Stimulated activated CD4-positive, alpha-beta T cell treated with anti-CD3 and anti-CD28 coated beads, Interleukin-4, amount 100 ng/mL, for 24 hours (primary cell): ENCODE data around the gene MPG.
"Not testable (repeated sequence)": the region's sequence is repeated elsewhere in the genome, so short reads cannot be mapped to it uniquely, and the experiment has no call there.

ENCODE experiments used
- DNase-seq: peaks from one replicate; pipeline ENCODE4 v3.0.0-alpha.2; 2020

MPG gene, protein sequence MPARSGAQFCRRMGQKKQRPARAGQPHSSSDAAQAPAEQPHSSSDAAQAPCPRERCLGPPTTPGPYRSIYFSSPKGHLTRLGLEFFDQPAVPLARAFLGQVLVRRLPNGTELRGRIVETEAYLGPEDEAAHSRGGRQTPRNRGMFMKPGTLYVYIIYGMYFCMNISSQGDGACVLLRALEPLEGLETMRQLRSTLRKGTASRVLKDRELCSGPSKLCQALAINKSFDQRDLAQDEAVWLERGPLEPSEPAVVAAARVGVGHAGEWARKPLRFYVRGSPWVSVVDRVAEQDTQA

DNA sequence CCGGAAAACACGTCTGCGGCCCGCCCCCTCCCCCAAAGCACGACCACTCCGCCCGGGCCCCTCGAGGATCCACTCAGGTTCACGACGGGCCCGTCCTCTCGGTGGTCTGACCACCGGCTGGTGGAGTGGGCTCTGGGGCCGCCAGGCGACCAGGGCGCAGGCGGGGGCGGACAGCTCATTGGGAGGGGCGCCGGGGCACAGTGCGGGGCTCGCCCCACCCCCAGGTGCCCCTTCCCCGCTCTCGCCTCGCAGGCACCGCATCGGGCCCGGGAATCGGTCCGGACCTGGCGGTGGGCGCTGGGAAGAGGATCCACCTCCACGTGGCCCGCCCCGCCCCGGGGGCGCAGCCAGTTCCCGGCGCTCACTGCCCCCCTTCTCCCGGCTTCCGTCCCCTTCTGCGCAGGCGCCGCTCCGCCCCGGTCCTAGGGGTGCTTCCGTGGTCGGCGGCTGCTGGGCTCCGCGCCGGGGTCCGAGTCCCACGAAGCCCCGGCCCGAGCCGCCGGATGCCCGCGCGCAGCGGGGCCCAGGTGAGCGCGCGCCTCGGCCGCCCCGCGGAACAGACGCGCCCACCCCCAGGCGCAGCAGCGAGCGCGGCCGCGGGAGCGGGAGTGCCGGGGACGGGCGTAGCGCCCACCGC lies at the start of gene MPG:
Gene MPG, plus strand, starts transcription at position 419 of the 637 bp plus-strand sequence. Its CDS starts 85 bp downstream, at position 504.
- DNase-seq = peak; percentile 85

DNA sequence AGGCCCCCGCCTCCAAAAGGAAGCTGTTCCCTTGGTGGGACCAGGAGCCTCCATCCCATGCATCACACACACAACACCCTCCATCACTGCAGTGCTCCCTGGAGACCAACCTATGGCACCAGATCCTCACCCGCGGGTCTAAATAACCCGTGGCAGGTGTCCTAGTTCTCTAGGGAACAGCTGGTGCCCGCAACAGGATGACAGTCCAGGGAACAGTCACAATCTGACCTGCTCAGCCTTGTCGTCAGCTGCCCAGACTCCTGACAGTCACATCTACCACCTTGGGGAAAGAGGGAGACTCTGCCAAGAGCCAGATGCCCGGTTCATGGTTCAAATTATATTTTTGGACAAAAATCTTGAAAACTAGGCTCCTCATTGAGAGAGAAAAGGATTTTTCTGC lies 47.4 kb upstream of the MPG start:
- DNase-seq = not testable (repeated sequence)

DNA sequence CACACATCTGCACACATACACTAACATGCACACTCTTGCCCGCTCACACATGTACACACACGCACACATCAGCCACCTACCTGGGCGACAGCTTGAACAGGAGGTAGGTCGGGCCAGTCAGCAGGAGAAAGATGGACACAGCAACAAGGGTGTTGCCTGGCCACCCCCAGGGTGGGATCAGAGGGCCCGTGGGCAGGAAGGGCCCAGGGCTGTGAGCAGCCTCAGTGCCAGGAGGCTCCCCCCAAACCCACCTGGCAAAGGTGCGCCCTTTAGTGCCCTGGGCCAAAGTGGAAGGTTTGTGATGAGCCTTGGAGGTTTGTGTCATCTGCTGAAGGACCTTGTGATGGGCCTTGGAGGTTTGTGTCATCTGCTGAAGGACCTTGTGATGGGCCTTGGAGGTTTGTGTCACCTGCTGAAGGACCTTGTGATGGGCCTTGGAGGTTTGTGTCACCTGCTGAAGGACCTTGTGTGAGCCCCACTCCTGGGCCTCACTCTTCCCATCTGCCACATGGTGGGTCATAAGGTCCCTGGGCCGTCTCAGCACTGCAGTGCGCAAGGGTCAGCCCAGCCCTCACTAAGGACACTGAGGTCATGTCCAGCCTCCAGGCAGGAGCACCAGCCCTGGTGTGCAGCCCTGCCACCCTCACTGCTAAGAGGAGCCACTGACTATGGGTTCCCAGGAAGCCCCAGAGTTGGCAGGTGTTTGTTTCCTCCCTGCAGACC lies 44.7 kb upstream of the MPG start:
- not testable (repeated sequence) for DNase-seq

DNA sequence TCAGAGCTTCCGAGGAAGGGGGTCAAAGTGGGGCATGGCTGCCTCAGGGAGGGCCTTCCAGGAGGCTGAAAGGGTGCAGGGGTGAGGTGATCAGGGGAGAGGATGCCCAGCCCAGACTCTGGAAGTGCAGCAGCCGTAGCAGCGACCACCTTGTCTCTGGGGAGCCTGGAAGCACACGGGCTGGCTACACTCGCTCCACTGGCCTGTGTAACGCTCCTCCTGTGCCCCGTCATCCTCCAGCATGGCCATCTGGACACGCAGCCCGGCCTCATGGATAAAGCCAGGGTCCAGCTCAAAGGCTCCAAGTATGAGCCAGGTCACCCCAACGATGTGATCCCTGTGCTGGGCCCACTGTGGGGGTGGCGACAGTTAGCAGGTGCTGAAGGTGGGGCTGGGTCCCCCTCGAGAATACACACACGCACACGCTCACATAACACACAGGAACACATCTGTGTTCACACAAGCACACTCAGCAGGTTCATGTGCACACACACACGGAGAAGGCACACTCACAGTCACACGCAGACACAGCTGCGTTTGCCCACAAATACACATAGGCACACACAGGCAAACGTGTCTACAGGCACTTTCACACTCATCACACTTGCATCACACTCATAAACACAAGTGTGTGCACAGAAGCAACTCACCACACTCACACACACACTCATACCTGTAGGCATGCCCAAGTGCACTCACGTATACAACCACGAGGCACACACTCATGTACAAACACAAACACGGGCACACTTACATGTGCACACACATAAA lies 44.0 kb upstream of the MPG start:
- DNase-seq = no peak

DNA sequence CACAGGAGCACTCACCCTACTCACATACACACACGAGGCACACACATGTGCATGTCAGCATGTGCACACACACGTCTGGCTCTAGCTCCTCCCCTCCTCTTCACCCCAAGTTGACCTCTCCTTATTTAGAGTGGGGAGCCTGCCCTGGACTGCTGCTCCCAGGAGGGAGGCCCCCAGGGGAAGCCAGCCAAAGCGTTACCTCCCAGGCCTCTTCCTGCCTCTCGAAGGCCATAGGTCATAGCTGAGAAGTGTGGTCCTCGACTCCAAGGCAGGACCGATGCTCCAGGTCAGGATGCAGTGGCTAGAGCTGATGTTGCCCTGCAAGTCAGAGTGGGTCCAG lies 43.4 kb upstream of the MPG start:
- no peak for DNase-seq

DNA sequence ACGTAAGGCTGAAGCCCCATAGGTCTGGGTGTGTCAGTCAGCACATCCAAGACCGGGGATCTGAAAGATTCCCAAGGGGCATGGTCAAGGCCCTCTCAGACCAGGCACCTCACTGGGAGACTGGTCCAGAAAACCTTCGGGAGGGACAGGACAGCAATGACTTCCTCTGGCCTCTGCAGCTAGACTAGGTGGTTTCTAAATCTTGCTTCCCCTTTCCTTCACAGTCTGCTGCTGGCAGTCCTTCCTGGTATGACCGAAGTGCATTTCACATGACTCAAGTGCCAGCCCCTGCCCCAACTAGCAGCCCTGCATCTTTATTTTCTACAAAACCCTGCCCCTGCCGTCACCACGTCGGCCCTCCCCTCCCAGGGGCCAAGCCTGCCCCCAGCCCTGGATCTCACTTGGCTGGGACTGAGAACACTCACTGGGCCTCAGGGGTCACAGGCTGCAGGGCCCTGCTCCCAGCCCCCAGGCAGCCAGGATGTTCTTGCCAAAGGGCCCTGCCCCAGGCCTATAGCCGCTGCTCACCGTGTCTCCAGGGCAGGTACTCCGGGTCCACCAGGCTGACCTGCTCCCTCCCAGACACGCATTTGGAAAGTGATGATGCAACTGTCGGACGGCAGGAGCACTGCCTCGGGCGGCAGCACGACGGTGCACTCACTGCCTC lies 42.9 kb upstream of the MPG start:
- DNase-seq = no peak

DNA sequence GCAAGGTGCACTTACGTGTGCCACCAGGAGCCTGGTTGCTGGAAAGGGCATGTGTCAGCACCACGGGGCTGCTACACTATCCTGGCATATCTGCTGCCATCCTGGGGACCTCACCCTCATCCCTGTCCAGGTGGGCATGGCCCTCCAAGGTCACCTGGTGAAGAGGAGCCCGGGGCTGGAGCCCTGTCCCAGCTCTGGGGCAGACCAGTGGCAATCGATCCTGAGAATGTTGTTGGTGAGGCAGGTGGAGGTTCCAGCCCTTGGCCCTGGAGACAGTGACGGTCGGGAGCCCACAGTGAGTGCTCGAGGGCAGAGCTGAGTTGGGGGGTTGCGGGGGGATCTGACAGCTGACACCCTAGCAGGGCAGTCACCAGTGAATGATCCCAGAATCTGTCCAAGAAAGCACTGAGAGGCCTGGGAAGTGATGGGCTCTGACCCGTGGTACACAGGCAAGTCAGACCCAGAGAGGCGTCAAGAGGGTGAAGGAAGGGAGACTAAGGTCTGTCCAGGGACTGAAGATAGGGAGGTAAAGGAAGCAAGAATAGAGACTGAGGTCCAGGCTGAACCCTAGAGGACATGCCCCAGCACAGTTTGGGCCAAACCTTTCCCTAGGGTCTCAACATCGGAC lies 42.2 kb upstream of the MPG start:
- no peak for DNase-seq

DNA sequence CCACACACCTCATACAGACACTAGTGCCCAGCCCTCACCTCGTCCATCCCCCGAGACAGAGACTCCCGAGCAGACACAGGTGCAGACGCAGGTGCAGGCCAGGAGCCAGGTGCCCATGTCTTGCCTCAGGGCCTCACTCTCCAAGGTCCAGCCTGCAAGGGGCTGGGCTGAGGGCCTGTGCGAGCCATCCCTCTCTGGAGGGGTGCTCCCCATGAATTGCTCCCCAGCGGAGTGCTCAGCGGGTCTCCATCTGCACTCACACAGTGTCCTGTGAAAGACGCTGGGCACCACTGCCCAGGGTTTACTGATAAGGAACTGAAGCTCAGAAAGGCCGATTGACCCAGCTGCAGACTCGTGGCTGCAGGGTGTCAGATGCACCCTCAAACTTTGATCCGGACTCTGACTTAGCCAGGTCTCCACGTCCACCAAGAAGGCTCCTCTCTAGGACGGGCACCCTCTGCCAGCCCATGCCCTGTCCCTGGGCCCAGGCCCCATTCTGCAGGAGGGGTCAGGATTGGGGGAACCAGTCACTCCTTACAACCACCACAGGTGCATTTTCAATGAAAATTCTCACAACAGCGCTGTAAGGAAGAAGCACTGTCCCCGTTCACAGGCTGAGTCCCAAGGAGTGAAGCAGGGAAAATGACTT lies 41.6 kb upstream of the MPG start:
- DNase-seq = no peak

DNA sequence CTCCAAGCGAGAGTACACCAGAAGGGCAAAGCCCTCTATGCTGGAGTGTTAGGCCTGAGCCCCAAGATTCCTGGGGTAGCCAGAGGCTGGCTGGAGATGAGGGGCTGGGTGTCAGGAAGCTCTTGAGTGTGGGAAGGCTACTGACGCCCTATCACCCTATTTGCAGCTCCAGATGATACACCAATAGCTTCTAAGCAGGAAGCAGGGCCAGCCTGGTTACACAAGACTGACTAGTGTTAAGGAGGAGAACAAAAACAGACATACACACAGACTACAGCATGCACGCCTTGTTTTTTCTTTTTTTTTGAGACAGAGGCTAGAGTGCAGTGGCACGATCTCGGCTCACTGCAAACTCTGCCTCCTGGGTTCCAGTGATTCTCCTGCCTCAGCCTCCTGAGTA lies 40.5 kb upstream of the MPG start:
- DNase-seq = no peak

DNA sequence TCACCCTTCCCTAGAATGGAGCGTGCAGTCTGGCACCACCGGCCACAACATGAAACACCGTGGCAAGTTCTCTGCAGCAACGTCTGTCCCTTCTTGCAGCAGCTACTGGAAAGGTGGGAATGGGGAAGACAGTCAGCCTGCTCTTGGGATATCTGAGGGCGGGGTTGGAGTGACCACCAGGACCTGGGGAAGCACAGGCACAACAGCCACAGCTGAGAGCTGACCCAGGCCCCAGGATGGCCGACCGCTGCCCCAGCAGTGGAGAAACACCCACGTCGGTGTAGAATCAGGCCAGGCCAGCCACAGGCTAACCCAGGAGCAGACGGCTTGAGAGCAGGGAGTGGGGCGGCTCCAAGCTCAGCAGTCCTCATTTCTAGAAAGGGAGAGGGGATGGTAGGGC lies 39.8 kb upstream of the MPG start:
- not testable (repeated sequence) for DNase-seq

DNA sequence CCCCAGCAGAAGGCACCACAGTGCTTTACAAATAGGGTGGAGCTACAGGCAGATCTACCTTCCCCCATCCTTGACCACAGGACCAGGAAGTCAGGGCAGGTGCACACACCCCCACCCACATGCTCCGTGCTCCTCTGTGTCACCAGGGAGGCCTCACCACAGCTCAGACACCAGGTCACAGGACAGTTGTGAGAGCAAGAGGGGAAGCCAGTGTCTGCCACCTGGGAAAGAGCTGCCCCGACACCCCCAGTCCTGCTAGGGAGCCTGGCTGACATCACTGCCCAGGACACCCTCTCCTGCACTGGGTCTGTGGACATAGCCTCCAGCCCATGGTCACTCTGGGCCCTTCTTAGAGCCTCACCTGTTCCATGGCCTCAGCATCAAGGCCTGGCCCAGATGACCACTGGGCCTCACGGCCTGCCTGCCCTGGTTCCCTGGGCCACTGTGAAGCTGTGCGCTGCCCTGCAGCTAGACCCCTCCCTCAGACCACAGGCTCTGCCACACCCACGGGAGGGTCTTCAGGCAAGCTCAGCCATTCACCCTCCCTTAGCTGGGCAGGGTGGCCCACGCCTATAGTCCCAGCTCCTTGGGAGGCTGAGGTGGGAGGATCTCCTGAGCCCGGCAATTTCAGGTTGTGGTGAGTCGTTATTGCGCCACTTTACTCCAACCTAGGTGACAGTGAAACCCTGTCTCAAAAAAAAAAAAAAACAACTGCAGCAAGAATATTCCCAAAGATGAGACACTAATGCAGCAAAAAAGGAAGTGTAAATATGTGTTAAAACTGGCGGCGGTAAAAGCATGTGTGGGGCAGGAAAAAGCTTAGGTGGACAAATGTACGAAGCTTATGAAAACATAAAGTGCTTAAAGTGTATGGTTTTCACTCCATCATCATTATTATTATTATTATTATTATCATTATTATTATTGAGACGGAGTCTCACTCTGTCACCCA lies 38.8 kb upstream of the MPG start:
- DNase-seq = peak; percentile 41

DNA sequence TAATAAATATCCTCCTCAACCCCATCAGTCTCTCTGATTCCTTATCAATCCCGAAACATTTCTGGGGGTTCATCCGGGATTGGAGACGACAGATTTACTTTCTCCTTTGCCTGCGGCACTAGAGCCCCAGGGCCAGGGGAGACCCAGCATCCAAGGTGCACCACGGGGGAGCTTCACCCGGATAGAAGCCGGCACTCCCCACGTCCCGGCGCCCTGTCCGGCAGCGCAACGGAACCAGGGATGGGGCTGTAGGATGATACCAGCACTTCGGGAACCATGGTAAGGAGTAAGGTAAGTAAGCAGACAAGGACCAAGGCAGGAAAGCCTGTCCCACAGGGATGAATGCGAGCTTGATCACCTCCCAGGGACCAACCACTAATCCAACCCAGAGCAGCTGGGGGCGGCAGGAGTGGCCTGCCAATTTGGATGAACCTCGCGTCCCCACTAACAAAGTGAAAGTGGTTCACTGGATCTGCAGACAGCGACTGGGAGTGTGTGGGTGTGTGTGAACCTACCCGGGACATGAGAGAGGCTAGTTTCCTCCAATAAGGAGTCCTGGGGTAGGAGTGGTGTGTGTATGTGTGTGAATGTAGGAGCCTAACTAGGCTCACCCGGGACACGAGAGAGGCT lies 36.5 kb upstream of the MPG start:
- no peak for DNase-seq

DNA sequence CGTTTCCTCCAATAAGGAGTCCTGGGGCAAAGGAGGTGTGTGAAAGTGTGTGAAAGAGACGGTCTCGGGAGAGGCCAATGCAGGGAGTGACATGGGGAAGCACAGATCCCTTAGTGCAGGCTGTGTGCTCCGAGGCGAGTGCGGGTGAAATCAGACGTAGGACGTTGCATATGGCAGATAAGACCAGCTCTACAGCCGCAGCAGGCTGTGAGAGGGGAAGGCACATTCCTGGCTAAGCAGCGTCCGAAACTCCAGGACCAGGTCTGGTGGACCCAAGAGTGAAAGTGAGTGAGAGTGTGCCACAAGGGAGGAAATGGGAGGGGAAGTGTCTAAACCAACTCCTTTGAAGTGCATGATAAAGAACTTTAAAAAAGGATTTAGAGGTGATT lies 36.0 kb upstream of the MPG start:
- DNase-seq = no peak

DNA sequence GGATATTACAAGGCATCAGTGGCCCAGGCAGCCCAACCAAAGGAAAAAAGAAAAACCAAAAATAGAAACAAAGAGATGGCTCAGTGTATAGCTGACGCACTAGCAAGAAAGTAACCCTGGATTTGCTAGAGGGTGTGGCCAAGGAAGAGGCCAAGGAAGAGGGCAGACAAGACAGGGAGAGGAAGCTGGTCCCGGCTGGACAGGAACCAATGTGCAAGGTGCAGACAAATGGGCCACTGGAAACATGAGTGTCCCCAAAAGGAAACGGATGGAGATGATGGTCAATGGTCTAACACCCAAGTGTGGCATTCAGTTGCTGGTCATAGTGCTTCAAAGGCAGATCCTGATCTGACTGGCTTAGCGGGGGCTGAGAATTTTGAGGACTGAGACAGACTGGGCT lies 35.3 kb upstream of the MPG start:
- no peak for DNase-seq

DNA sequence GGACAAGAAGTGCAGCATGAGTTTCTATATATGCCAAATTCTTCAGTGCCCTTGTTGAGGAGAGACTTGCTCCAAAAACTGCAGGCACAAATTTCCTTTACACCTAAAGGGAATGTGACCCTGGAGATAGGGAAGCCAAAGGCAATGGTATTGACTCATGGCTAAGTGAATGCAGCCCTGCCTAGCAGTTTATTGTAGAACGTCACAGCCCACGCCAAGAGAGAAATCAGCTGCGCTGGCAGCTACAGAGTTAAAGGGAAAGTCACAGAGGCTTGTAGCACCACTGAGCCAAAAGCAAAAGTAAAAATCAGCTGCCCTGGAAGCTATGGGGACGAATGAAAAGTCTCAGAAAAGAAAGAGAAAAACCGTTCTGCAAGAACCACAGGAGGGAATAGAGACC lies 34.7 kb upstream of the MPG start:
- no peak for DNase-seq

DNA sequence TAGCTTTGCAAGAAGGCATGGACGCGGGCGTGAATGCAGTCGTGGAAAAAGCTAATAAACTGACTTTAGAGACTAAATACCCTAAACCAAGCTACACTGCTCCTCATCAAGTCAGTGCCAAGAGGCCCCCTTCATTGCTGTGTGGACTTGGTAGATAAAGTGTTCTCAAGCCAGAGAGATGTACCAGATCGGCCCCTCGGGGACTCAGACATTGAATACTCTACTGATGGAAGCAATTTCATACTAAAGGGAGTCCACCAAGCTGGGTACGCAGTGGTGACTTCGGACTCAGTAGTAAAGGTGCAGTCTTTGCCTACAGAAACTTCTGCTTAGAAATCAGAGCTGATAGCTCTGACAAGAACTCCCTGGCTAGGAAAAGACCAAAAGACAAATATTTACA lies 33.4 kb upstream of the MPG start:
- DNase-seq = no peak

DNA sequence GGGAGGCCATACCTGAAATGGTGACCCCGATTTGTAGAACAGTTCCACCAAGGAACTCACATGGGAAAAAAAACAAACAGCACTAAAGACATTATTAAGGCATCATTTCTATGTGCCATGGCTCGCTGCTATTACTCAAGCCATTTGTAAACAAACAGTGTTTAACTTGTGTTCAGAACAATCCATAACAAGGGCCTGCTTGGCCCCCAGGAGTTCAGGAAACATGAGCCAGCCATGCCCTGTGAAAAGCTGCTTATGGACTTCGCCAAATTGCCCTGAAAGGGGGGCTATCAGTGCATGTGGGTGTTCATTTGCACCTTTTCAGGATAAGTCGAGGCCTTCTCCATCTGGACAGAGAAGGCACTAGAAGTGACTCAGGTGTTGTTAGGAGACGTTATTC lies 32.6 kb upstream of the MPG start:
- no peak for DNase-seq

DNA sequence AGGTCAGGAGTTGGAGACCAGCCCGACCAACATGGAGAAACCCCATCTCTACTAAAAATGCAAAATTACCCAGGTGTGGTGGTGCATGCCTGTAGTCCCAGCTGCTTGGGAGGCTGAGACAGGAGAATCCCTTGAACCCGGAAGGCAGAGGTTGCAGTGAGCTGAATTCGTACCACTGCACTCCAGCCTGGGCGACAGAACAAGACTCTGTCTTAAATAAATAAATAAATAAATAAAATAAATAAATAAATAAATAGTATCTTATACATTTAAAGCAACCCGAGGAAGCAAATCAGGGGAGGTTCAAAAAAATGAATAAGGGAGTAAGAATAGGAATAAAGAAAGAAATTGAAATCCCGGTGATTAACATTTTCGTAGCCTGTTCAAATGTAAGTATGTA lies 31.5 kb upstream of the MPG start:
- not testable (repeated sequence) for DNase-seq

DNA sequence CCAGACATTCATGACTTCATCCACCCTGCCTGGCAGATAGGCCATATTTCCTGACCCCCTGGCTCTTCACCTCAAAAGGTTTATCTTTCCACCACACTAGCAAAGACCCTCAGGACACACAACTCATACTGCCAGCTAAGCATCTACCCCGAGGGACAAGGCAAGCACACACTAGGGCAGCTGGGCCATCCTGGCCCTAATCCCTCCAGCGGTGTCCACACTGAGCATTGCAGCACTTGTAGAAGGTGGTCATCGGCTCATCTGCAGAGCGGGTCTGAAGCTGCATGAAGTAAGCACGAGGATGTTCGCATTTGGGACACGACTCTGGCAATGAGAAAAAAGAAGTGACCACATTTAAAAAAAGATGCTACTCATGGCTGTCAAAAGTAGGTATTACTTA lies 30.8 kb upstream of the MPG start:
- no peak for DNase-seq
